Measurements from ENCODE around the gene LRRC4C.

GRCh38 chr11:40268551-40268950 lies 1190.9 kb downstream of the LRRC4C start:
- TF ChIP-seq POLR2A (IDR thresholded peaks at IDR 0.05) (no peak), CTCF (IDR thresholded peaks at IDR 0.05) (no peak)

Measured in Peyer's patch (tissue), 4 donors.